ENCODE data around the gene SEZ6.

Gene SEZ6, protein sequence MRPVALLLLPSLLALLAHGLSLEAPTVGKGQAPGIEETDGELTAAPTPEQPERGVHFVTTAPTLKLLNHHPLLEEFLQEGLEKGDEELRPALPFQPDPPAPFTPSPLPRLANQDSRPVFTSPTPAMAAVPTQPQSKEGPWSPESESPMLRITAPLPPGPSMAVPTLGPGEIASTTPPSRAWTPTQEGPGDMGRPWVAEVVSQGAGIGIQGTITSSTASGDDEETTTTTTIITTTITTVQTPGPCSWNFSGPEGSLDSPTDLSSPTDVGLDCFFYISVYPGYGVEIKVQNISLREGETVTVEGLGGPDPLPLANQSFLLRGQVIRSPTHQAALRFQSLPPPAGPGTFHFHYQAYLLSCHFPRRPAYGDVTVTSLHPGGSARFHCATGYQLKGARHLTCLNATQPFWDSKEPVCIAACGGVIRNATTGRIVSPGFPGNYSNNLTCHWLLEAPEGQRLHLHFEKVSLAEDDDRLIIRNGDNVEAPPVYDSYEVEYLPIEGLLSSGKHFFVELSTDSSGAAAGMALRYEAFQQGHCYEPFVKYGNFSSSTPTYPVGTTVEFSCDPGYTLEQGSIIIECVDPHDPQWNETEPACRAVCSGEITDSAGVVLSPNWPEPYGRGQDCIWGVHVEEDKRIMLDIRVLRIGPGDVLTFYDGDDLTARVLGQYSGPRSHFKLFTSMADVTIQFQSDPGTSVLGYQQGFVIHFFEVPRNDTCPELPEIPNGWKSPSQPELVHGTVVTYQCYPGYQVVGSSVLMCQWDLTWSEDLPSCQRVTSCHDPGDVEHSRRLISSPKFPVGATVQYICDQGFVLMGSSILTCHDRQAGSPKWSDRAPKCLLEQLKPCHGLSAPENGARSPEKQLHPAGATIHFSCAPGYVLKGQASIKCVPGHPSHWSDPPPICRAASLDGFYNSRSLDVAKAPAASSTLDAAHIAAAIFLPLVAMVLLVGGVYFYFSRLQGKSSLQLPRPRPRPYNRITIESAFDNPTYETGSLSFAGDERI

DNA sequence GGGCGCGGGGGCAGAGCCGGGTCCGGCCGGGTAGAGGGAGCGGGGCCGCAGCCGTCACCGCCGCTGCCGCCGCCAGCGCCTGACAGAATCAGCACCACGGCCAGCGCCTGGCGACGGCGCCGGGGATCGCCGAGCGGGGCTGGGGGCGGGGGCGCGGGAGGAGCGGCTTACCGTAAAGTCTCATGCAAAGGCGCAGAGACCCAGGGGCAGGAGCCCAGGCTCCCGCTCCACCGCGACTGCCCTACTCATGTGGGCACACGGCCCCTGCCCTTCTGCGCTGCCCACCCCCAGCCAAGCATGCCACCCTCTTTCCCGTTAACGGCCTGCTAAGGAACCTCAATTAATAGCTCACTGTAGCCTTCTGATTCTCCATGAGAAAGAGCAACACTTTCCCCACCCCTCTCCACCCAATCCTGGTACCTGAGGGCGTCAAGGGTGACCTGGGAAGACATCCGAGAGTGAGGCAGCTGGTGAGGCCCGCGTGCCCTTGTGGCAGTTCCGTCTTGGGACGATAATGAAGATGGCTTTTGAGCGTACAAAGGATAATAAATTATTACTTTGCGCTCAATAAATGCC lies at the start of gene SEZ6:
Gene SEZ6 (minus strand): TSS at position 98 of the 576 bp plus-strand sequence. CDS start 164 bp downstream, outside the sequence.
- peak; percentile 25 to 37 for DNase-seq (ENCODE audit: extremely low read depth in 1 of 2, low read depth in 1 of 2)

DNA sequence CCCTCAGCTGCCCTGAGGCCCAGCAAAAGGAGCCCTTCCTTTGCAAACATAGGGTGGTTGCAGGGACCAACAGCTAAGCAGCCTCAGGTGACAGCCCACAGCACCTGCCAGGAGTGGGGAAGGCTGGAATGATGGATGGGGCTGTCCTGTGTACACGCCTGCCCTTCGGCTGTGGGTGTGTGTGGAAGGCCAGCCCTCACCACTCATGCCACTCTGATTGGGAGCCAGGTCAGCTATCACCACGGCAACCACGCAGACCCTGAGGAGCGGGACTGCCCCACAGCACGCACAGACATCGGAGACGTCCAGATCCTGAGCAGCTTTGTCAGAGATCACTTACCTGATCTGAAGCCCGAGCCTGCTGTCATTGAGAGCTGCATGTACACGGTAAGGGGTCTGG lies 49.0 kb upstream of the SEZ6 start:
- no peak for DNase-seq (ENCODE audit: extremely low read depth in 1 of 2, low read depth in 1 of 2)

DNA sequence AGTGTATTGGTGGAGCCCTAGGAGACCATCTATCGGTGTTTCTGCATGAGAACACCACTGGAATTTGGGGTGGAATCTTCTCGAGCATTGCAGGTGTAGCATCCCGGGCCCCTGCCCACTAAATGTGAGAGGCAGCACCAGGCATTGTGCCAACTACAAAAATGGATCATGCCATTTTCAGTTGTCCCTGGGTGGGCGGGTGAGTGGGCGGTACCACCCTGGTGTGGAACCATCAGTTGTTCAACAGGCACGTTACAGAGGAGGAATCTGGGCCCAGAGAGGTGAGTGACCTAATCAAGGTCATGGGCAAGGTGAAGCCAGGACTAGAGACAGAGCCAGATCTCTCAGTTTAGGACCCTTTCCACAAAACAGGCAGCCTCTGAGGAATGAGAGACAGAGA lies 45.9 kb upstream of the SEZ6 start:
- DNase-seq (ENCODE audit: extremely low read depth in 1 of 2, low read depth in 1 of 2), result no peak

DNA sequence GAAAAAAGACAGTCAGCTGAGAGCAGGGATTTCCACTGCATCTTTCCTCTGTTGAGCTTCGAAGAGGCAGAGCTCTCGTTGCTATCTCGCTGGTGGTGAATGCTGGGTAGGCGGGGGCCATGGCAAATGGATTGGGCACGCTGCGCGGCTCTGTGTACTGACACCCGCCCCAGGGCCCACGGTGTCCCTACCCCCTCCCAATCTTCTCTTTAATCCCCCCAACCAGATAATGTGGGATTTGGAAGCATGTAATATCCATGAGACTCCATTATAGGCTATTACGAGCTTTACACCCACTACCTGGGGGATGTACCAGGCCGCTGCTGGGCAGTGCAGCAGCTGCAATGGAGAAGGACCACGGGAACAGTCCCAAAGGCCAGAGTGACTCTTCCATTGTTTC lies 45.4 kb upstream of the SEZ6 start:
- DNase-seq (ENCODE audit: extremely low read depth in 1 of 2, low read depth in 1 of 2), result no peak

DNA sequence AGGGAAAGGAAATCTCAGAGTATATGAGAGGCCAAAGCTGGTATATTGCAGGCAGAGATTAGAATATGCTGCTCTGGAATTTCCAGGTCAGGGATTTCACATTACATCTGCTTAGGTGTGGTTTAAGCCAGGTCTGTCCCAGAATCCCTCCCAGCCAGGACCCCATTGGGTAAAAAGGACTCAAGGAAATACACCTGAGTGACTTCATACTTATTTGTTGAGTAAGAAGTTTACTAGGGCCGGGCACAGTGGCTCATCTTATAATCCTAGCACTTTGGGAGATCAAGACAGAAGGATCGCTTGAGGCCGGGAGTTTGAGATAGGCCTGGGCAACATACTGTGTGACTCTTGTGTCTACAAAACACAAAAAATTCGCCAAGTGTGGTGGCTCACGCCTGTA lies 44.3 kb upstream of the SEZ6 start:
- no peak for DNase-seq (ENCODE audit: extremely low read depth in 1 of 2, low read depth in 1 of 2)

DNA sequence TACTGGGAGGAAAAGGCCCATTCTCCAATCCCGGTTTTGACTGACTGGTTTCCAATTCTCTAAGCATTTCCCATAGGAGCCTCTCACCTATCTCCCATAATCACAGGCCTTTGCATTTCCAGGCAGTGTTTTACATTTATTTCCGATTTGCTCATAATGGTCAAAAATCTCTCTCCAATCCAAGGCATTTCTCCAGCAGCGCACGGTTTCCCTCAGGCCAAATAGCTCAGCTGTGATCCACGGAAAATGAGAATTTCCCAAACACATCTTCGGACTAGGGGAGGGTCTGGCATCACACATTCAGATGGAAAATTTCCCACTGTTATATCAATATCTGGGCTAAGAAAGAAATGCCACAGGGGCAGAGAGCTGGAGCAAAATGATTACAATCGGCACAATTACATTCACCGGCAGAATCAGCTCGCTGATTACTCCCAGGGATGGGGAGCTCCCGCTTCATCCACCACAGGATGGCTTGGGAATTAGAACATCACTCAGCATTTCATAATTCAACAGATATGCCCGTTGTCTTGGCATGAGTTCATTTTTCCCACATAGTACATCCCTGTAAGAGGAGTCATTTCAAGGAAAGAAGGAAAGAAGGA lies 43.8 kb upstream of the SEZ6 start:
- DNase-seq (ENCODE audit: extremely low read depth in 1 of 2, low read depth in 1 of 2), result no peak

DNA sequence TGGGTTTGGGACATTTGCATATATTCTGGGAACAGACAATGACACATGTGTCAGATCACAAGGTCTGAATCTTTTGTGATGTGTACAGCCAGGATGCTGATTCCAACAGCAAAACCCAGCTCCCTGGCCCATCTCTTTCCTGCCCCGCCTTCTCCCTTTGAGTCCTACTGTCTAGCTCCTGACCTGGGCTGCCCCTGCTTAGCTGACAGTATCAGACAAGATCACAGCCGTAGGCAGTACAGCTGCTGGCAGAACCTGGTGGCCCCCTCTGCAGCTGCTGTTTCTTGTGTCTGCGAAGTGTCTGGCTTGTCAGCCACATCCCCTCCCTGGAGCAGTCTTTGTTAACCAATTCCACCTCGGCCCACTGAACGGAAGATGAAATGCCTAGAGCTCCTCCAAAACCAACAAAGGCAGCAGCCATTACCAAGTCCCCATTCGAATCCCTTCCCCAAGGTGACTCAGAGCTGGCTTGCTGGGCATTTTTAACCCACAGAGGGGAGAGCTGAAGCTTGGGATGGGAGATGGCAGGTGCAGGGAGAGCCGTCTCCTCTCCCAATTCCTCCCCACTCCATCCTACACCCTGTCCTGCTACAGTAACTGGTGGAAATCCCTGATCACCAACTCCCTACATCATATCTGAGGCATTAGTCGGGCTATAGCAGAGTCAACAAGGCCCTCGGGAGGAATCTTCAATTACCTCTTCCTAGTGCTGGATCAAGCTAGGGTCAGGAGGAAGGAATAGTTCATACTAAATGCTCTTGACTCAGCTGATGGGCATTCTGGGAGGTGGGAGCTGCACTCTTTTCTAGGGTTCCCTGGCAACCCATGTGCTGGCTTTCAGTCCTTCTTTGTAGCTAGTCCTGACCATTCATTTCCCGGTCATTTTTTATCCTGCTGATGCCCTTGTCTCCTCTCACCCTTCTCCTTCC lies 42.9 kb upstream of the SEZ6 start:
- no peak for DNase-seq (ENCODE audit: extremely low read depth in 1 of 2, low read depth in 1 of 2)

DNA sequence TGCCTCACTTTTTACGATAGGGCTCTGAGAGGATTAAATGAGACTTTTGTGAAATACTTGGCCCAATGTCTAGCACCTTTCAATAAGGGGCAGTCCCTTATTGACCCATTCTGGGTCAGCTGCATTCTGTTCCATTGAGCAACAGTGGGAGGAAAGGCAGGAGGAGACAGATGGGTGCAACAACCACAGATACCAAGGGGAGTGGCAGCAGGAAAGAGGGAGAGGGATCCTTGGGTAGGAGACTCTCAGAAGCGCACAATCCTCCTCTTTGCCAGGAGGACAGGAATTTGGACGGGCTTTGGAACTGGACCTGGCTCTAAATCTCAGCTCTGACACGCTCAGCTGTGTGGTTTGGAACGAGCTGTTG lies 40.6 kb upstream of the SEZ6 start:
- no peak for DNase-seq (ENCODE audit: extremely low read depth in 1 of 2, low read depth in 1 of 2)

DNA sequence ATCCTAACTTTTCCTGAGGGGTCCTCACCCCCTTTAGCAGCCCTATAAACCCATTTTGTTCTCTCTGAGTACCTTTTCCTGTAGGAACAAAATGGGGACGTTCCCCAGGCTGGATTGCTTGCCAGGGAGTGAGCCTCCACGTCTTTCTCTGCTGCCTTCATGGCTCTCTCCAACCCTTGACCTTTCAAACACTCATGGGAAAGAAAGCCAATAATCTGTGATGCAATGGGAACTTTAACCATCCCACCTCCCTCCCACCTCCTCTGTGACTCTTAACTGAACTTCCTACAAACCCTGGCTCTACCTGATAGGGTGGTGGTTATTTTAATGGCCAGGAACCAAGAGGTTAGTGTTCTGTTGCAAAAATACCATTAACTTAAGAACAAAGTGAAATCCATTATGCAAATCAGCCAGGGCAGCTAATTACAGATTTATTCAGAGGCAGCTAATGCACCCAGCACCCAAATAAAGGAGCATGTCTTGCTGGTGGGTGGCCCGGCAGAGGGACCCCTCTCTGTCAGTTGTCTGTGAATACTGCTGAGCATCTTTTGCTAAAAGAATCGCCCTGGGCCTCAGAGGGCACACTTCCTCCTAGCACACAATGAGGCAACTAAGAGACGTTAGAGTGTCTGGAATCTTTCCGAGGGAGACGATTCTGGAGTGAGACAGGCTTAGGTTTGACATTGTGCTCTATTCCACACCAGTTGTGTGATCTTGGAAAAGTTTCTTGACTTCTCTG lies 40.1 kb upstream of the SEZ6 start:
- no peak for DNase-seq (ENCODE audit: extremely low read depth in 1 of 2, low read depth in 1 of 2)

DNA sequence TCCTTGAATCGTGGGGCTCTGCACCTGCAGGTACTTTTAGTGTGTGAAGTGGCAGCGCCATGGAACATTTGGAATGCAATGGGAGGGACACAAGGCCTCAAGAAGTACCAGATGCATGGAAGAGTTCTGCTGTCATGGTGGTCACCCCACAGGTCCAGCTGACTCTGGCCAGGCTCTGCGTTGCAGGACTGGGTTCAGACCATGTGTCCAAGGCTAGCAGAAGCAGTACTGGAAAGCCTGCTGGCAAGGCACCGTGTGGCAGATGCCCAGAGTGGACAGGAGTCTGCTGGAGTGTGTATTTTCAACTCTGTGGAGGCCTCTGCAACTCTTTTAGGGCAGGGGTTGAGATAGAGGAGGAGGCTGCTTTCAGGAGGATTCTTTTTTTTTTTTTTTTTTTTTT lies 39.2 kb upstream of the SEZ6 start:
- no peak for DNase-seq (ENCODE audit: extremely low read depth in 1 of 2, low read depth in 1 of 2)

DNA sequence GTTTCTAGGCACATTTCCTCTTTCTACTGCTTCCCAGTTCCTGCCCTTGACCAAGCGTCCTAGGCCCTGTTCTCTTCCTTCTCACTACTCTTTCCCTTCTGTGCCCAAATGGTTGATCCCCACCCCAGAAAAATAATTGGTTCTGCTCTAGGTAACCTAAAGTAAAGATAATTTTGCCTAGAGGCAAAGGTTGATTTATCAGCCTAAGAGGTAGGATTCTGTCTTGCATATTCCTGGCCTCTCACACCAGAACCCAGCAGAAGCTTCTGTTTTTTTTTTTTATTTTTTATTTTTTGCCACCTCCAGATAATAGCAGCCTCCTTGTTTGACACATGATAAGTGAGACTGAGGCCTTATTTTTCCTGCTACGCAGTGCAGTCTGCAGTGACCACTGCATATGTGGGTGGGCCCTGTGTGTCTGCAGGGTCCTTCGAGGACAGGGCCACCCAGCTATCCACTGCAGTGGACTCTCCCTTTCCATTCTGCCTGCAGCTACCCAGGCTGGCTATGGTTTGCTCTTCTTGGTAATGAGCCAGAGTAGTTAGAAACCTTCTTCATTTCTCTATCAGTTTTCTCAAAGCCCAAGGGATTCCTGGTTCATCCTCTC lies 37.8 kb upstream of the SEZ6 start:
- no peak for DNase-seq (ENCODE audit: extremely low read depth in 1 of 2, low read depth in 1 of 2)

DNA sequence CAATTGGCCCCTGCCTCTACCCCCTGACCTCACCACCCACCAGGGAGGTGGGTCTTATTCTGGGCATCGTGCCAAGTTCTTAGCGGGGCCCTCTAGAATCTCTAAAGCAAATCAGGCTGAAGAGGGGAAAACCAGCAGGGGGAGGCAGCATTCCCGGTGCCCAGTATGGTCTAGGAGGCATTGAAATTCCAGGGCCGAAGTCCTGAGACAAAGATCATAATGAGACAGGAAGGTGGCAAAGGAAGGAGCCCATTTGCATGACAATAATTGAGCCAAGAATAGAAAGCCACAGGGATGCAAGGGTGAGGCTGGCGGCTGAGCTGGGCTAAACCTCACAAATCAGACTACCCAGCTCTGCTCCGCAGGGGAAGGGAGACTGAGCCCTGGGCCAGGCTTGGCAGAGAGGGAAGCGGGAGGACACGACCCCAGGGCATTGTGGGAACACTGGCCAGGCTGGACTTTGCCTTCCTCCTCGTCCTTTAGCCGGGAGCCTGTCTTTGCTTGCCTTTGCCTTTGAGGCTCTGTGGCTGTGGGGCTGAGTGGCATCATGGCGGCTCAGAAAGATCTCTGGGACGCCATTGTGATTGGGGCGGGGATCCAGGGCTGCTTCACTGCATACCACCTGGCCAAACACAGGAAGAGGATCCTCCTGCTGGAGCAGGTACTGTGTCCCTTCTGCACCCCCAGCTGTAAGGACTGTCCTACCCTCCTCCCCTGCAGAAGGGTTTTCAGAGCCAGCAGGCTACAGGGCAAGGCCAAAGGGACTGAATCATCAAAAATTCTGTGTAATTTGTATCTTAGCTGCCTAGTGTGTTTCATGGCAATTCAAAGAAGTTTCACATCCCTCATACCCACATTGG lies 37.1 kb upstream of the SEZ6 start, which contains the start of gene PIPOX:
Gene PIPOX (plus strand): TSS at position 463 of the 860 bp plus-strand sequence. CDS start 85 bp downstream, at position 548.
- DNase-seq (ENCODE audit: extremely low read depth in 1 of 2, low read depth in 1 of 2), result no peak

DNA sequence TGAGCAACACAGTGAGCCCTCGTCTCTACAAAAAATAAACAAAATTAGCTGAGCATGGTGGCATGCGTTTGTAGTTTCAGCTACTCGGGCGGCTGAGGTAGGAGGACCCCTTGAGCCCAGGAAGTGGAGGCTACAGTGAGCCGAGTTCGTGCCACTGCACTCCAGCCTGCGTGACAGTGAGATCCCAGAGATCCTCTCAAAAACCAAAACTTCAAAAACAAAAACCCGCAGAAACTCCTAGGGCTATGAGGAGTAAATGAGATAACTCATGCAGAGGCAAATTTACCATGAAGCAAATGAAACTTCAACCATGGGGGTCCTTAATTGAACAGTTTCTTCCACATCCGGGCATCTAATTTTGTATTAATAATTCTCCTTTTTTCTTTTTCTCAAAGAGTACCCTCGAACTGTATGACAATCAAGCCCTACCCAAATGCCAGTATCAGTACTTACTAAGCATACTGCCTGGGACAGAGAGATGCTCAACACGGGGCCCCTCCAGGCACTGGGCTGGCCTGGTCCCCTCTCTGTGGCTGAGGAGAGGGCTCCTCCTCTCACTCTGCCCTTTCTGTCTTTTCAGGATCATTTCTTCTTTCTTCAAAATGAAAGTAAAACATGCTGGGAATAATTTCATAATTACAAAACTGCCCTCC lies 36.3 kb upstream of the SEZ6 start:
- no peak for DNase-seq (ENCODE audit: extremely low read depth in 1 of 2, low read depth in 1 of 2)

DNA sequence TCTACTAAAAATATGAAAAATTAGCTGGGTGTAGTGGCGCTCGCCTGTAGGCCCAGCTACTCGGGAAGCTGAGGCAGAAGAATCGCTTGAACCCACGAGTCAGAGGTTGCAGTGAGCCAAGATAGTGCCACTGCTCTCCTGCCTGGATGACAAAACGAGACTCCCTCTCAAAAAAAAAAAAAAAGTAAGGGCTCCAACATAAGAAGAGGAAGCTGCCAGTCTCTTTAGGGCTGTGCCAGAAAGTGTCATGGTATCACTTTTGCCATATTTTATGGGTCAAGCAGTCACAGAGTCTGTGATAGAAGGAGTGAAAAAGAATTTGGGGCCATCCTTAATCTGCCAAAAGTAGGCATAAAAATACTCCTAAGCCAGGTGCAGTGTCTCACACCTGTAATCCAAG lies 35.7 kb upstream of the SEZ6 start:
- DNase-seq (ENCODE audit: extremely low read depth in 1 of 2, low read depth in 1 of 2), result no peak

DNA sequence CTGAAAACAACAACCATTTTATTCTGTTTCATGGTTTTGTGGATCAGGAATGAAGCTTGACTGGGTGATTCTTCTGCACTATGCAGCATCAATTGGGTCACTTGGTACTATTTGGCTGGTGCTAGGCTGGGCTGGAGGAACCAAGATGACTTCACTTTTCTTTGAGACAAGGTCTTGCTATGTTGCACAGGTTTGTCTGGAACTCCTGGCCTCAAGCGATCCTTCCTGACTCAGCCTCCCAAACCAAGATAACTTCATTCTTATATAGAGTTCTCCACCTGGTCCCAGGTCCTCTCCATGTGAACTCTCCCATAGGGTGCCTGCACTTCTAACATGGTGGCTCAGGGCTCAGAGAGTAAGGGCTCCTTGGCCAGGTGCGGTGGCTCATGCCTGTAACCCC lies 35.3 kb upstream of the SEZ6 start:
- DNase-seq (ENCODE audit: extremely low read depth in 1 of 2, low read depth in 1 of 2), result no peak

DNA sequence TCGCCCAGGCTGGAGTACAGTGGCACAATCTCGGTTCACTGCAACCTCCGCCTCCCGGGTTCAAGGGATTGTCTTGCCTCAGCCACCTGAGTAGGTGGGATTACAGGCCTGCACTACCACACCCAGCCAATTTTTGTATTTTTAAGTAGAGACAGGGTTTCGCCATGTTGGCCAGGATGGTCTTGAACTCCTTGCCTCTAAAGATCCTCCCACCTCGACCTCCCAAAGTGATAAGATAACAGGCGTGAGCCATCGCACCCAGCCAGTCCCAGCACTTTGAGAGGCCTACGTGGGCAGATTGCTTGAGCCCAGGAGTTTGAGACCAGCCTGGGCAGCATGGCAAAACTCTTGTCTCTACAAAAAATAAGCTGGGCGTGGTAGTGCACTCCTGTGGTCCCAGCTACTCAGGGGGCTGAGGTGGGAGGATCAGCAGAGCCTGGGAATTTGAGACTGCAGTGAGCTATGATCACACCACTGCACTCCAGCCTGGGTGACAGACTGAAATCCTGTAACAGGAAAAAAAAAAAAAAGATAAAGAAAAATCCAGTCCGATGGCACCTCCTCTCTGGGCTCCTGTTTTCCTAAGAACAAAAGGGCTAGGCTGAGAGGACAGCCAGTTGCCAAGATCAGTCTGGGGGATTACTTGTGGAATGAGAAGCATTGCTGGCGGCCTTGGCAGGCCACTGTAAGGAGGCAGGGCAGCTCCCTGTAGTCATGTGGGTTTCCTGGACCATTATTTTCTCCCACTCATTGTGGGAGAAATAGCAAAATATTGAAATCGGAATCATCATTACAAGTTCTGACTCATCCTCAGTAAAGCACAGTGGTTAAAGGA lies 34.1 kb upstream of the SEZ6 start:
- DNase-seq (ENCODE audit: extremely low read depth in 1 of 2, low read depth in 1 of 2), result no peak

All from stimulated activated CD8-positive, alpha-beta memory T cell treated with anti-CD3 and anti-CD28 coated beads, Interleukin-7, amount 100 ng/mL, for 48 hours (primary cell).